Bone marrow (tissue), 2 donors: Measurements from ENCODE around the gene TAGLN2.

Experiments
- DNase-seq, 2 donors: peaks; one replicate each; lab custom pipeline; 2025; lab: John Stamatoyannopoulos, UW

TAGLN2 gene

DNA sequence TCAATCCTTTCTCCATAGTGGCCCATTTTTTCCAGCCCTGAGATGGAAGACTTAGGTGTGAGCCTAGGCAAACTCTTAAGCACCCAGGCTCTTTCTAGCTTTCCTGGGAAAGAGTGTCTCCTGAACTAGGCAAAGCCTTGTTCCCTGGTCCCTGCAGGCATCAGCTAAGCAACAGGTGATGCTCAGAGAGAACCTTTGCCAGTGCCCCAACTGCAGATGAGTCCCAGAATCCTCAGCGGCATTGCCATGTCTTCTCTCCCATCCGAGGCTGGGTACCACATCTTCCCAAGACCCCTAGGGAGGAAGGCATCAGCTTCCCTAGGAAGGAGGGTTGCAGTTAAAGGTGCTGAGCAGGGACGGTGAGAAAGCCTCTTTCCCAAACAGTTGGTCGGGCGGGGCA, 54.6 kb downstream of the TAGLN2 start:
- no peak for DNase-seq

- DNase-seq, result no peak
Observed at GRCh38 chr1:159869607-159870006, 55.7 kb downstream of the TAGLN2 start.

GRCh38 chr1:159869173-159869572, 56.1 kb downstream of the TAGLN2 start:
- DNase-seq, result no peak

DNA sequence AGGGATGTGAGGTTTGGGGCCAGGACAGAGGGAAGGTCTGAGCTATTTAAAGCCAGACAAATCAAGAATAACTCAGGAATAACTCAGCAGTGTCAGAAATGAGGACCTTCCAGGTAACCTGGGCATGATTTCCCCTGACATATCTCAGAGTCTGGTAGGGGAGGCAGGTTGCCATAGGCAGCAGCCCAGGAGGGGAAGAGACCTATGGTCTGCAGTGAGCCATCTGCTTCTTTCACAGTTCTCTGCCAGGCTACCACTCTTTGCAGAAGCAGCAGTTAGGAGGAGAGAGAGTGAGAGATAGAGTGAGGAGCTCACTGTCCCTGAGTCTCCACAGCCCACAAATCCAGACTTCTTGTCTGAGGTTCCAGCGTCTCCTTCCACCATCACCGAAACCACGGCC, 56.5 kb downstream of the TAGLN2 start:
- DNase-seq, result no peak
